GM23338 (cell line): ENCODE data around the gene LRRC4B.

Experiments
- EZH2 ChIP-seq: fragments of 200-600 bp; sonication (generic); IDR thresholded peaks from one replicate; pipeline ENCODE4 v1.8.0; 2017; ENCODE audit warnings: antibody characterized with exemption, mild to moderate bottlenecking, low read depth; ENCODE audit not compliant: unreplicated experiment
- POLR2AphosphoS5 ChIP-seq: IDR thresholded peaks from 2 replicates; pipeline ENCODE4 v1.6.1; 2016; ENCODE audit warnings: antibody characterized with exemption, low read depth
- TF ChIP-seq, protein P1 (sequence below), 2 experiments: fragments of 200-600 bp in 1 of 2; sonication (generic) in 1 of 2; conservative IDR thresholded peaks; 2 replicates each; pipeline versions ENCODE4 v1.5.1 to v1.6.1; 2016 to 2017; ENCODE audit warnings: antibody characterized with exemption in 2 of 2, low read depth in 2 of 2, mild to moderate bottlenecking in 2 of 2, moderate library complexity in 1 of 2
- TF ChIP-seq, protein P2 (sequence below): IDR thresholded peaks from one replicate; pipeline ENCODE4 v1.6.1; 2018; ENCODE audit warnings: antibody characterized with exemption; ENCODE audit not compliant: unreplicated experiment

DNA sequence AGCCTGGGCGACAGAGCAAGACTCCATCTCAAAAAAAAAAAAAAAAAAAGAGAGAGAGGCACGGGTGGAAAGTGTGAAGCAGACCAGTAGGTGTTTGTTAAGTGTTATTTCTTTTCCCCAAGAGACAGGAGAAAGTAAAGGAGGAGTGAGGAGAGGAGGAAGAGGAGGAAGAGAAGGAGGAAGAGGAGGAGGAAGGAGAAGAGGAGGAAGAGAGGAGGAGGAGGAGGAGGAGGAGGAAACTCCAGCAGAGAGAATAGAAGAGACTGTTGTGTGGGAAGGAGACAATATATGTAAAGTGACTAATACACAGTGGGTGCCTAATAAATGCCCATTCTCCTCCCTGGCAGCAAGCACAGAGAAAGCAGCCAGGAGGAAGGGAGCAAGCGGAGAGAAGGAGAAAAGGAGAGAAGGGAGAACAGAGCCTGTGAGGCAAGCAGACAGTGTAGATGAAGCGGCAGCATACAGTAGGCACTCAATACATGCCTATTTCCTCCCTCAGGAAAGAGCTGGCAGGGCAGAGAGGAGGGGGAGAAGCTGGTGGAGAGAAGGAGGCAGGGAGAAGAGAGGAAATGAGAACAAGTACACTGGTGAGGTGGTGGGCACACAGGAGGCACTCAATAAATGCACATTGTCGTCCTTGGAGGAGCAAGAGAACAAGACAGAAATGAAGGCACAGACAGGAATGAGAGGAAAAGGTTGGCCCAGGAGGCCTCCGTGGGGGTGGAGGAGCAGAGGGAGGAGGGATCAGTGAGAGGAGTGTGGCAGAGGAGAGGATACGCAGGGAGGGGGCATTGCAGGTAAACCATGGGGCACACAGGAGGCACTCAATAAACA lies 73.8 kb downstream of the LRRC4B start:
- TF ChIP-seq, protein P1, sequence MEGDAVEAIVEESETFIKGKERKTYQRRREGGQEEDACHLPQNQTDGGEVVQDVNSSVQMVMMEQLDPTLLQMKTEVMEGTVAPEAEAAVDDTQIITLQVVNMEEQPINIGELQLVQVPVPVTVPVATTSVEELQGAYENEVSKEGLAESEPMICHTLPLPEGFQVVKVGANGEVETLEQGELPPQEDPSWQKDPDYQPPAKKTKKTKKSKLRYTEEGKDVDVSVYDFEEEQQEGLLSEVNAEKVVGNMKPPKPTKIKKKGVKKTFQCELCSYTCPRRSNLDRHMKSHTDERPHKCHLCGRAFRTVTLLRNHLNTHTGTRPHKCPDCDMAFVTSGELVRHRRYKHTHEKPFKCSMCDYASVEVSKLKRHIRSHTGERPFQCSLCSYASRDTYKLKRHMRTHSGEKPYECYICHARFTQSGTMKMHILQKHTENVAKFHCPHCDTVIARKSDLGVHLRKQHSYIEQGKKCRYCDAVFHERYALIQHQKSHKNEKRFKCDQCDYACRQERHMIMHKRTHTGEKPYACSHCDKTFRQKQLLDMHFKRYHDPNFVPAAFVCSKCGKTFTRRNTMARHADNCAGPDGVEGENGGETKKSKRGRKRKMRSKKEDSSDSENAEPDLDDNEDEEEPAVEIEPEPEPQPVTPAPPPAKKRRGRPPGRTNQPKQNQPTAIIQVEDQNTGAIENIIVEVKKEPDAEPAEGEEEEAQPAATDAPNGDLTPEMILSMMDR (conservative IDR thresholded peaks at IDR 0.05; ENCODE audit: low read depth in 2 of 2): no peak
- TF ChIP-seq, protein P2, sequence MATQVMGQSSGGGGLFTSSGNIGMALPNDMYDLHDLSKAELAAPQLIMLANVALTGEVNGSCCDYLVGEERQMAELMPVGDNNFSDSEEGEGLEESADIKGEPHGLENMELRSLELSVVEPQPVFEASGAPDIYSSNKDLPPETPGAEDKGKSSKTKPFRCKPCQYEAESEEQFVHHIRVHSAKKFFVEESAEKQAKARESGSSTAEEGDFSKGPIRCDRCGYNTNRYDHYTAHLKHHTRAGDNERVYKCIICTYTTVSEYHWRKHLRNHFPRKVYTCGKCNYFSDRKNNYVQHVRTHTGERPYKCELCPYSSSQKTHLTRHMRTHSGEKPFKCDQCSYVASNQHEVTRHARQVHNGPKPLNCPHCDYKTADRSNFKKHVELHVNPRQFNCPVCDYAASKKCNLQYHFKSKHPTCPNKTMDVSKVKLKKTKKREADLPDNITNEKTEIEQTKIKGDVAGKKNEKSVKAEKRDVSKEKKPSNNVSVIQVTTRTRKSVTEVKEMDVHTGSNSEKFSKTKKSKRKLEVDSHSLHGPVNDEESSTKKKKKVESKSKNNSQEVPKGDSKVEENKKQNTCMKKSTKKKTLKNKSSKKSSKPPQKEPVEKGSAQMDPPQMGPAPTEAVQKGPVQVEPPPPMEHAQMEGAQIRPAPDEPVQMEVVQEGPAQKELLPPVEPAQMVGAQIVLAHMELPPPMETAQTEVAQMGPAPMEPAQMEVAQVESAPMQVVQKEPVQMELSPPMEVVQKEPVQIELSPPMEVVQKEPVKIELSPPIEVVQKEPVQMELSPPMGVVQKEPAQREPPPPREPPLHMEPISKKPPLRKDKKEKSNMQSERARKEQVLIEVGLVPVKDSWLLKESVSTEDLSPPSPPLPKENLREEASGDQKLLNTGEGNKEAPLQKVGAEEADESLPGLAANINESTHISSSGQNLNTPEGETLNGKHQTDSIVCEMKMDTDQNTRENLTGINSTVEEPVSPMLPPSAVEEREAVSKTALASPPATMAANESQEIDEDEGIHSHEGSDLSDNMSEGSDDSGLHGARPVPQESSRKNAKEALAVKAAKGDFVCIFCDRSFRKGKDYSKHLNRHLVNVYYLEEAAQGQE: no peak
- TF ChIP-seq EZH2: no peak
- no peak for TF ChIP-seq POLR2AphosphoS5
